ENCODE data around the gene FABP7. TPM values are rescaled to one million over a fixed set of nuclear protein-coding genes. Genes with fewer than 3 reads are reported as not detected.

Gene FABP7
- total and polyA plus RNA-seq, 2 of the 13 experiments (the other 11 are each of a cell fraction or from before 2014, with no cell fraction given), result not detected

DNA sequence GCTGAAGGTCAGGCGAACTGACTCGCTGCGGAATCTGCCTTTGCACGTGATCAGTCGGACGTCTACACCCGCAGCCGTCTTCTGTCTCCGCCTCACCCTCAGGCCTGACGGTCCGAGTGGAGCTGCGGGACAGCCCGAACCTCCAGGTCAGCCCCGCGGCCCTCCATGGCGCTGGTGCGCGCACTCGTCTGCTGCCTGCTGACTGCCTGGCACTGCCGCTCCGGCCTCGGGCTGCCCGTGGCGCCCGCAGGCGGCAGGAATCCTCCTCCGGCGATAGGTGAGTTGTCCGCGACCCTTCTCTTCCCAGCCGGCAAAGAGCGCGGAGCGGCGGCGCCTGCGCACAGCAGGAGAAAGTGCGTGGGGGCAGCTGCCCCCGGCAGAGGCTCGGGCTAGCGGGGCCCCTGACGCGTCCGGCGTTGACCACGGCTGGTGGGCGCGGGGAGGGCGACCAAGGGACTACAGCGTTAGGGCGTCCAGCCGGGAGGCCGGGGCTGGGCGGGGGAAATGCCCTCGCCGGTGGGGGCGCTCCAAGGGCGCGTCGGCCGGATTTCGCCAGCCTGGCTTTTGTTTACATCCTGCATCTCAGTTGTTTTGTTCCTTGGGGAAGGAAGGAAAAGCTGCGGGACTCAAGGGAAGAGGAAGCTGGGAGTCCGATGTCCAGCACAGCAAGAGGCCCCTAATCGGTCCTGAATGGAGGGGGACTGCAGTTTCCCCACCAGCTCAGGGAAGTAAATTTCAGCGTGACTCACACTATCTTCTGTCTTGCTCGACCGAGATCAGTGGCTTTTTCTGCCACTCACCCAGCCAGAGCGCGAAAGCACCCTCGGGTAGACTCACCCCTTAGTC, 9.9 kb downstream of the FABP7 start, which contains the start of gene SMPDL3A (continued):
- TF ChIP-seq SOX6 (IDR thresholded peaks at IDR 0.05) (no peak), SOX6 (CRISPR knock-in tag; IDR thresholded peaks at IDR 0.05) (peak; percentile 93), ZNF773 (CRISPR knock-in tag; IDR thresholded peaks at IDR 0.05; ENCODE audit: borderline replicate concordance) (peak; percentile 39; the same call in 1 of the 2 replicates), ETV5 (CRISPR knock-in tag; IDR thresholded peaks at IDR 0.05; ENCODE audit: borderline replicate concordance) (peak; percentile 86; the same call in 1 of the 2 replicates), ZNF446 (CRISPR knock-in tag; IDR thresholded peaks at IDR 0.05) (peak; percentile 87), ZNF292 (CRISPR knock-in tag; IDR thresholded peaks at IDR 0.05; ENCODE audit: borderline replicate concordance, low read depth) (0 out of 2 replicates have a peak, but pooled peaks have one; percentile 24), ZNF530 (CRISPR knock-in tag; IDR thresholded peaks at IDR 0.05; ENCODE audit: low read depth) (no peak), TCF7 (IDR thresholded peaks at IDR 0.05; ENCODE audit: low read depth) (no peak; the same call in 1 of the 2 replicates), ZNF546 (CRISPR knock-in tag; conservative IDR thresholded peaks at IDR 0.05) (peak; percentile 99), MYC (CRISPR knock-in tag; IDR thresholded peaks at IDR 0.05; ENCODE audit: borderline replicate concordance) (peak; percentile 81), KLF9 (CRISPR knock-in tag; IDR thresholded peaks at IDR 0.05; ENCODE audit: low read depth) (peak; percentile 74; the same call in 1 of the 2 replicates), MZF1 (CRISPR knock-in tag; IDR thresholded peaks at IDR 0.05; ENCODE audit: borderline replicate concordance) (no peak), ZNF17 (CRISPR knock-in tag; IDR thresholded peaks at IDR 0.05) (0 out of 2 replicates have a peak, but pooled peaks have one; percentile 78), ZNF616 (CRISPR knock-in tag; IDR thresholded peaks at IDR 0.05; ENCODE audit: low read depth) (peak; percentile 94), ZNF615 (CRISPR knock-in tag; IDR thresholded peaks at IDR 0.05; ENCODE audit: borderline replicate concordance) (0 out of 2 replicates have a peak, but pooled peaks have one; percentile 42), ARNT2 (CRISPR knock-in tag; IDR thresholded peaks at IDR 0.05; ENCODE audit: low read depth) (peak; percentile 79; the same call in 1 of the 2 replicates), TOE1 (CRISPR knock-in tag; IDR thresholded peaks at IDR 0.05) (no peak; the same call in 1 of the 2 replicates), BCL6 (CRISPR knock-in tag; IDR thresholded peaks at IDR 0.05) (peak; percentile 66; the same call in 1 of the 2 replicates), ZNF660 (CRISPR knock-in tag; IDR thresholded peaks at IDR 0.05; ENCODE audit: borderline replicate concordance, low read depth) (no peak; the same call in 1 of the 2 replicates), EED (CRISPR knock-in tag; IDR thresholded peaks at IDR 0.05) (peak; percentile 92), NFYB (CRISPR knock-in tag; IDR thresholded peaks at IDR 0.05) (peak; percentile 36; the same call in 1 of the 2 replicates)
- TF ChIP-seq, protein P1, sequence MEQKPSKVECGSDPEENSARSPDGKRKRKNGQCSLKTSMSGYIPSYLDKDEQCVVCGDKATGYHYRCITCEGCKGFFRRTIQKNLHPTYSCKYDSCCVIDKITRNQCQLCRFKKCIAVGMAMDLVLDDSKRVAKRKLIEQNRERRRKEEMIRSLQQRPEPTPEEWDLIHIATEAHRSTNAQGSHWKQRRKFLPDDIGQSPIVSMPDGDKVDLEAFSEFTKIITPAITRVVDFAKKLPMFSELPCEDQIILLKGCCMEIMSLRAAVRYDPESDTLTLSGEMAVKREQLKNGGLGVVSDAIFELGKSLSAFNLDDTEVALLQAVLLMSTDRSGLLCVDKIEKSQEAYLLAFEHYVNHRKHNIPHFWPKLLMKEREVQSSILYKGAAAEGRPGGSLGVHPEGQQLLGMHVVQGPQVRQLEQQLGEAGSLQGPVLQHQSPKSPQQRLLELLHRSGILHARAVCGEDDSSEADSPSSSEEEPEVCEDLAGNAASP (CRISPR knock-in tag; IDR thresholded peaks at IDR 0.05; ENCODE audit: borderline replicate concordance), result peak; percentile 78
- TF ChIP-seq, protein P2, sequence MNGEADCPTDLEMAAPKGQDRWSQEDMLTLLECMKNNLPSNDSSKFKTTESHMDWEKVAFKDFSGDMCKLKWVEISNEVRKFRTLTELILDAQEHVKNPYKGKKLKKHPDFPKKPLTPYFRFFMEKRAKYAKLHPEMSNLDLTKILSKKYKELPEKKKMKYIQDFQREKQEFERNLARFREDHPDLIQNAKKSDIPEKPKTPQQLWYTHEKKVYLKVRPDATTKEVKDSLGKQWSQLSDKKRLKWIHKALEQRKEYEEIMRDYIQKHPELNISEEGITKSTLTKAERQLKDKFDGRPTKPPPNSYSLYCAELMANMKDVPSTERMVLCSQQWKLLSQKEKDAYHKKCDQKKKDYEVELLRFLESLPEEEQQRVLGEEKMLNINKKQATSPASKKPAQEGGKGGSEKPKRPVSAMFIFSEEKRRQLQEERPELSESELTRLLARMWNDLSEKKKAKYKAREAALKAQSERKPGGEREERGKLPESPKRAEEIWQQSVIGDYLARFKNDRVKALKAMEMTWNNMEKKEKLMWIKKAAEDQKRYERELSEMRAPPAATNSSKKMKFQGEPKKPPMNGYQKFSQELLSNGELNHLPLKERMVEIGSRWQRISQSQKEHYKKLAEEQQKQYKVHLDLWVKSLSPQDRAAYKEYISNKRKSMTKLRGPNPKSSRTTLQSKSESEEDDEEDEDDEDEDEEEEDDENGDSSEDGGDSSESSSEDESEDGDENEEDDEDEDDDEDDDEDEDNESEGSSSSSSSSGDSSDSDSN (CRISPR knock-in tag; IDR thresholded peaks at IDR 0.05), result peak; percentile 99
- TF ChIP-seq, protein P3, sequence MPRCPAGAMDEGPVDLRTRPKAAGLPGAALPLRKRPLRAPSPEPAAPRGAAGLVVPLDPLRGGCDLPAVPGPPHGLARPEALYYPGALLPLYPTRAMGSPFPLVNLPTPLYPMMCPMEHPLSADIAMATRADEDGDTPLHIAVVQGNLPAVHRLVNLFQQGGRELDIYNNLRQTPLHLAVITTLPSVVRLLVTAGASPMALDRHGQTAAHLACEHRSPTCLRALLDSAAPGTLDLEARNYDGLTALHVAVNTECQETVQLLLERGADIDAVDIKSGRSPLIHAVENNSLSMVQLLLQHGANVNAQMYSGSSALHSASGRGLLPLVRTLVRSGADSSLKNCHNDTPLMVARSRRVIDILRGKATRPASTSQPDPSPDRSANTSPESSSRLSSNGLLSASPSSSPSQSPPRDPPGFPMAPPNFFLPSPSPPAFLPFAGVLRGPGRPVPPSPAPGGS (CRISPR knock-in tag; IDR thresholded peaks at IDR 0.05), result peak; percentile 95
